ENCODE measurements around the gene TBC1D24. TPM values are rescaled to one million over a fixed set of nuclear protein-coding genes. Genes with fewer than 3 reads are reported as not detected.
A peak's percentile ranks its signal among the peaks of the same experiment; 100 is the strongest.

The TBC1D24 gene
- total and polyA plus RNA-seq, 9 of the 15 experiments (the other 6 are each of a cell fraction or from before 2014, with no cell fraction given), result 1.7 to 22.6 (median 7.2) TPM

DNA sequence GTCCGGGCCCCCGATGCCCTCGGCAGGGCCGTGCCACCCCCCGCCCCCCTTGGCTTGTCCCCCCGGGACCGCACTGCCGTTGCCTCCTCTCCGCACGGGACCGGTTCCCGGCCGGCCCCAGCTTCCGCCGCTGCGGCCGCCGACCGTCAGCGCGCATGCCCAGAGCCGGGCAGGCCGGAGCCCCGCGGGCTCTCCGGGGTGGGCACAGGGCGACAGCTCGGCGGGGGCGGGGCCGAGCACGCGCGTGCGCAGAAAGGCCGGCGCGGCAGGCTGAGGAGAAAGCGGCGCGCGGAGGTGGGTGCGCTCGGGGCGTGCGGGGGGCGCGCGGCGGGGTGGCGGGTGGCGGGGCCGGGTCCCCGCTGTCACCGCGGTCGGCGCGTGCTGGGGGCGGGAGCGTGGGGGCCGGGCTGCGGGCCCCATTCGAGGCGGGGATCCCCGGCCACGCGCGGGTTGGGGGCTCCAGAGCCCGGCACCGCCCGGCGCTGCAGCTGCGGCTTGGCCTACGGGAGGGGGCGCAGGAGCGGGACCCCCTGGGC is at the start of gene TBC1D24 (continued):
- TF ChIP-seq YY1 (IDR thresholded peaks at IDR 0.05; ENCODE audit: borderline replicate concordance in 1 of 3, control insufficient read depth in 1 of 3, extremely low read depth in 1 of 3, insufficient read depth in 3 of 3, insufficient read length in 1 of 3, insufficient replicate concordance in 2 of 3, low read depth in 1 of 3, low read length in 2 of 3), result peak in 2 of 3 experiments; percentile 44 to 62
- TF ChIP-seq, protein P1, sequence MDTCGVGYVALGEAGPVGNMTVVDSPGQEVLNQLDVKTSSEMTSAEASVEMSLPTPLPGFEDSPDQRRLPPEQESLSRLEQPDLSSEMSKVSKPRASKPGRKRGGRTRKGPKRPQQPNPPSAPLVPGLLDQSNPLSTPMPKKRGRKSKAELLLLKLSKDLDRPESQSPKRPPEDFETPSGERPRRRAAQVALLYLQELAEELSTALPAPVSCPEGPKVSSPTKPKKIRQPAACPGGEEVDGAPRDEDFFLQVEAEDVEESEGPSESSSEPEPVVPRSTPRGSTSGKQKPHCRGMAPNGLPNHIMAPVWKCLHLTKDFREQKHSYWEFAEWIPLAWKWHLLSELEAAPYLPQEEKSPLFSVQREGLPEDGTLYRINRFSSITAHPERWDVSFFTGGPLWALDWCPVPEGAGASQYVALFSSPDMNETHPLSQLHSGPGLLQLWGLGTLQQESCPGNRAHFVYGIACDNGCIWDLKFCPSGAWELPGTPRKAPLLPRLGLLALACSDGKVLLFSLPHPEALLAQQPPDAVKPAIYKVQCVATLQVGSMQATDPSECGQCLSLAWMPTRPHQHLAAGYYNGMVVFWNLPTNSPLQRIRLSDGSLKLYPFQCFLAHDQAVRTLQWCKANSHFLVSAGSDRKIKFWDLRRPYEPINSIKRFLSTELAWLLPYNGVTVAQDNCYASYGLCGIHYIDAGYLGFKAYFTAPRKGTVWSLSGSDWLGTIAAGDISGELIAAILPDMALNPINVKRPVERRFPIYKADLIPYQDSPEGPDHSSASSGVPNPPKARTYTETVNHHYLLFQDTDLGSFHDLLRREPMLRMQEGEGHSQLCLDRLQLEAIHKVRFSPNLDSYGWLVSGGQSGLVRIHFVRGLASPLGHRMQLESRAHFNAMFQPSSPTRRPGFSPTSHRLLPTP (IDR thresholded peaks at IDR 0.05; ENCODE audit: borderline replicate concordance, extremely low read depth, insufficient read length), result no peak
- TF ChIP-seq MTF1 (CRISPR knock-in tag; IDR thresholded peaks at IDR 0.05; ENCODE audit: borderline replicate concordance), result no peak
- no peak for TF ChIP-seq ZNF316 (IDR thresholded peaks at IDR 0.05)
- TF ChIP-seq, protein P2, sequence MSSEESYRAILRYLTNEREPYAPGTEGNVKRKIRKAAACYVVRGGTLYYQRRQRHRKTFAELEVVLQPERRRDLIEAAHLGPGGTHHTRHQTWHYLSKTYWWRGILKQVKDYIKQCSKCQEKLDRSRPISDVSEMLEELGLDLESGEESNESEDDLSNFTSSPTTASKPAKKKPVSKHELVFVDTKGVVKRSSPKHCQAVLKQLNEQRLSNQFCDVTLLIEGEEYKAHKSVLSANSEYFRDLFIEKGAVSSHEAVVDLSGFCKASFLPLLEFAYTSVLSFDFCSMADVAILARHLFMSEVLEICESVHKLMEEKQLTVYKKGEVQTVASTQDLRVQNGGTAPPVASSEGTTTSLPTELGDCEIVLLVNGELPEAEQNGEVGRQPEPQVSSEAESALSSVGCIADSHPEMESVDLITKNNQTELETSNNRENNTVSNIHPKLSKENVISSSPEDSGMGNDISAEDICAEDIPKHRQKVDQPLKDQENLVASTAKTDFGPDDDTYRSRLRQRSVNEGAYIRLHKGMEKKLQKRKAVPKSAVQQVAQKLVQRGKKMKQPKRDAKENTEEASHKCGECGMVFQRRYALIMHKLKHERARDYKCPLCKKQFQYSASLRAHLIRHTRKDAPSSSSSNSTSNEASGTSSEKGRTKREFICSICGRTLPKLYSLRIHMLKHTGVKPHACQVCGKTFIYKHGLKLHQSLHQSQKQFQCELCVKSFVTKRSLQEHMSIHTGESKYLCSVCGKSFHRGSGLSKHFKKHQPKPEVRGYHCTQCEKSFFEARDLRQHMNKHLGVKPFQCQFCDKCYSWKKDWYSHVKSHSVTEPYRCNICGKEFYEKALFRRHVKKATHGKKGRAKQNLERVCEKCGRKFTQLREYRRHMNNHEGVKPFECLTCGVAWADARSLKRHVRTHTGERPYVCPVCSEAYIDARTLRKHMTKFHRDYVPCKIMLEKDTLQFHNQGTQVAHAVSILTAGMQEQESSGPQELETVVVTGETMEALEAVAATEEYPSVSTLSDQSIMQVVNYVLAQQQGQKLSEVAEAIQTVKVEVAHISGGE (CRISPR knock-in tag; IDR thresholded peaks at IDR 0.05), result peak in 2 of 3 experiments; percentile 30 to 76; a peak in 2 of 6 replicates
- TF ChIP-seq HIVEP1 (CRISPR knock-in tag; IDR thresholded peaks at IDR 0.05), result no peak
- no peak for TF ChIP-seq ZNF79 (CRISPR knock-in tag; IDR thresholded peaks at IDR 0.05; ENCODE audit: low read depth)
- no peak for TF ChIP-seq FOXJ3 (CRISPR knock-in tag; IDR thresholded peaks at IDR 0.05)
- no peak for TF ChIP-seq TCF7L2 (IDR thresholded peaks at IDR 0.05; ENCODE audit: low read depth, low read length)
- TF ChIP-seq, protein P3, sequence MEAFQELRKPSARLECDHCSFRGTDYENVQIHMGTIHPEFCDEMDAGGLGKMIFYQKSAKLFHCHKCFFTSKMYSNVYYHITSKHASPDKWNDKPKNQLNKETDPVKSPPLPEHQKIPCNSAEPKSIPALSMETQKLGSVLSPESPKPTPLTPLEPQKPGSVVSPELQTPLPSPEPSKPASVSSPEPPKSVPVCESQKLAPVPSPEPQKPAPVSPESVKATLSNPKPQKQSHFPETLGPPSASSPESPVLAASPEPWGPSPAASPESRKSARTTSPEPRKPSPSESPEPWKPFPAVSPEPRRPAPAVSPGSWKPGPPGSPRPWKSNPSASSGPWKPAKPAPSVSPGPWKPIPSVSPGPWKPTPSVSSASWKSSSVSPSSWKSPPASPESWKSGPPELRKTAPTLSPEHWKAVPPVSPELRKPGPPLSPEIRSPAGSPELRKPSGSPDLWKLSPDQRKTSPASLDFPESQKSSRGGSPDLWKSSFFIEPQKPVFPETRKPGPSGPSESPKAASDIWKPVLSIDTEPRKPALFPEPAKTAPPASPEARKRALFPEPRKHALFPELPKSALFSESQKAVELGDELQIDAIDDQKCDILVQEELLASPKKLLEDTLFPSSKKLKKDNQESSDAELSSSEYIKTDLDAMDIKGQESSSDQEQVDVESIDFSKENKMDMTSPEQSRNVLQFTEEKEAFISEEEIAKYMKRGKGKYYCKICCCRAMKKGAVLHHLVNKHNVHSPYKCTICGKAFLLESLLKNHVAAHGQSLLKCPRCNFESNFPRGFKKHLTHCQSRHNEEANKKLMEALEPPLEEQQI (IDR thresholded peaks at IDR 0.05), result no peak
- TF ChIP-seq, protein P4, sequence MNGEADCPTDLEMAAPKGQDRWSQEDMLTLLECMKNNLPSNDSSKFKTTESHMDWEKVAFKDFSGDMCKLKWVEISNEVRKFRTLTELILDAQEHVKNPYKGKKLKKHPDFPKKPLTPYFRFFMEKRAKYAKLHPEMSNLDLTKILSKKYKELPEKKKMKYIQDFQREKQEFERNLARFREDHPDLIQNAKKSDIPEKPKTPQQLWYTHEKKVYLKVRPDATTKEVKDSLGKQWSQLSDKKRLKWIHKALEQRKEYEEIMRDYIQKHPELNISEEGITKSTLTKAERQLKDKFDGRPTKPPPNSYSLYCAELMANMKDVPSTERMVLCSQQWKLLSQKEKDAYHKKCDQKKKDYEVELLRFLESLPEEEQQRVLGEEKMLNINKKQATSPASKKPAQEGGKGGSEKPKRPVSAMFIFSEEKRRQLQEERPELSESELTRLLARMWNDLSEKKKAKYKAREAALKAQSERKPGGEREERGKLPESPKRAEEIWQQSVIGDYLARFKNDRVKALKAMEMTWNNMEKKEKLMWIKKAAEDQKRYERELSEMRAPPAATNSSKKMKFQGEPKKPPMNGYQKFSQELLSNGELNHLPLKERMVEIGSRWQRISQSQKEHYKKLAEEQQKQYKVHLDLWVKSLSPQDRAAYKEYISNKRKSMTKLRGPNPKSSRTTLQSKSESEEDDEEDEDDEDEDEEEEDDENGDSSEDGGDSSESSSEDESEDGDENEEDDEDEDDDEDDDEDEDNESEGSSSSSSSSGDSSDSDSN (IDR thresholded peaks at IDR 0.05; ENCODE audit: borderline replicate concordance in 1 of 2, low read depth in 2 of 2, low read length in 2 of 2), result peak in 1 of 2 experiments; percentile 7; a peak in 1 of 4 replicates
- no peak for TF ChIP-seq ZNF184 (CRISPR knock-in tag; IDR thresholded peaks at IDR 0.05)
- TF ChIP-seq ZNF76 (CRISPR knock-in tag; IDR thresholded peaks at IDR 0.05; ENCODE audit: borderline replicate concordance), result no peak
- TF ChIP-seq RFX5 (IDR thresholded peaks at IDR 0.05; ENCODE audit: low read depth, low read length), result no peak
- TF ChIP-seq POLR2A (conservative IDR thresholded peaks at IDR 0.05), result no peak
